Stimulated activated CD8-positive, alpha-beta memory T cell treated with anti-CD3 and anti-CD28 coated beads, Interleukin-7, amount 100 ng/mL, for 4 hours (primary cell): ENCODE results near the gene SEC16A.

Source experiments
- DNase-seq, 2 donors: peaks; one replicate each; pipeline ENCODE4 v3.0.0-alpha.2; 2020; ENCODE audit warnings: low read depth in 2 of 2

SEC16A gene

DNA sequence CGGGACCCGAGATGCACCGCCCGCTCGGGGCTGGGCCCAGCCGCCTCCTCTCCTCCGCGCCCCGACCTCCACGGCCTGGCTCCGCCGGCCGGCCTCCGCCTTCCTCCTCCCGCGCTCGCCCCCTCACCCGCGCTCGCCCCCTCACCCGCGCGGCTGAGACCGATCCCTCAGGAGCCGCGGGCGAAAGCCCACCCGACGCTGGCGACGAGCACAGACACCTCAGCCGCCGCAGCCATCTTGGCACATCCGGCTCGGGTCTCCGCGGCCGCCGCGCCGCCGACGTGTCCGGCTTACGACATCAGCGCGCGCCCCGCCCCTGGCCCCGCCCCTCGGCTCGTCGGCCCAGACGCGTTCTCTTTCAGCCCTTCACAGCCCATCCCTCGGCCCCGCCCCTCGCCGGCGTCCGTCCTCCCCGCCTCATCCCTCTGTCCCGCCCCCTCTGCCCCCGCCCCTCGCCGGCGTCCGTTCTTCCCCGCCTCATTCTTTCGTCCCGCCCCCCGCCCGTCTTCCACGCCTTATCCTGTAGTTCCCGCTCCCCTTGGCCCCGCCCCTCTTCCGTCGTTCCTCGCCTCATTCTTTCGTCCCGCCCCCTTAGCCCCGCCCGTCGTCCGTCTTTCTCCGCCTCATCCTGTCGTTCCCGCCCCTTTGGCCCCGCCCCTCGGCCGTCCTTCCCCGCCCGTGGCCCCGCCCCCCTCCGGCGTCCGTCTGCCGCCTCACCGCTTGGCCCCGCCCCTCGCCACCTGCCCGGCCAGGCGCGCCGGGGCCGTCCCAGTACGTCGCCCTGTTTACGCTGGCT is at the start of gene SEC16A:
SEC16A (minus strand) TSS at position 248 of the 796 bp plus-strand sequence. CDS start 5,425 bp downstream, outside the sequence.
- DNase-seq, result peak; percentile 98 to 100

DNA sequence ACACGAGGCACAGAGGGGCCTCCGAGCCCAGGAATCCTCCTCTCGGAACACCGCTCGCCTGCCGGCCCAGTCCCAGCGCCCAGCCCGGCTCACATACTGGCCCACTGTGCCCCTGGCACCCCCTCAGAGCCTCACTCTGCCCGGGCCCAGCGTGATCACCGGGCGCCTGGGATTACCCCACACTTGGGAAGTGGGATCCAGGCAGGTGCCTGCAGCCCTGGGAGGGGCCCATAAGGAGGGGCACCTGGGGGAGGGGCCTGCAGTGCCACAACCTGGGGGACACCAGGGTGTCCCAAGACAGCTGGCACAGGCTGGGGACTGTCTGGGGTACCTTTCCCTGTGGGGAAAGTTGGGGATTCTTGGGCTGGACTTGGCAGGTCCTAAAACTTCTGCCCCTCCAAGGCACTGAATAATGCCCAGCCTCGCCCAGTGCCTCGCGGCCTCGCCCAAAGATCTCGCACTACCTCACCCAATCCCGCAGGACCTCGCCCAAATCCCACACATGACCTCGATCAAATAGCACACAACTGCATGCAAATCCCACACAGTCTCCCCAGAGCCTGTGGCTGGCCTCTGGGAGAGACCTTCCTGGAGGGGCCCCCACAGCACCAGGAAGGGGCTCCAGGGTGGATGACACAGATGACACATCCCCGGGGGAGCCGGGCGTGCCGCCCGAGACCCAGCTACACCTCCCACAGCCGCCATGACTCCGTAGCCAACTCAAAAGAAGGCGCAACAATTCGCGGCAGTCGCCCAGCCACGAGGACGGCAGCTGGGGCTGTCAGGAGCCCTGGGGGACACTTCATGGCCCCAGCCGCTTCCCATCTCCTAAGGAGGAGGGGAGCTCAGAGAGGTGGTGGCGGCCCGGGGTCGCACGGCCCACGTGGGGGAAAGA is 49.3 kb upstream of the SEC16A start:
- peak in 1 of 2 donors; percentile 24 for DNase-seq

GRCh38 chr9:136531186-136531903 is 48.5 kb upstream of the SEC16A start:
- DNase-seq, result no peak

GRCh38 chr9:136530461-136531089 is 47.7 kb upstream of the SEC16A start:
- DNase-seq, result no peak

DNA sequence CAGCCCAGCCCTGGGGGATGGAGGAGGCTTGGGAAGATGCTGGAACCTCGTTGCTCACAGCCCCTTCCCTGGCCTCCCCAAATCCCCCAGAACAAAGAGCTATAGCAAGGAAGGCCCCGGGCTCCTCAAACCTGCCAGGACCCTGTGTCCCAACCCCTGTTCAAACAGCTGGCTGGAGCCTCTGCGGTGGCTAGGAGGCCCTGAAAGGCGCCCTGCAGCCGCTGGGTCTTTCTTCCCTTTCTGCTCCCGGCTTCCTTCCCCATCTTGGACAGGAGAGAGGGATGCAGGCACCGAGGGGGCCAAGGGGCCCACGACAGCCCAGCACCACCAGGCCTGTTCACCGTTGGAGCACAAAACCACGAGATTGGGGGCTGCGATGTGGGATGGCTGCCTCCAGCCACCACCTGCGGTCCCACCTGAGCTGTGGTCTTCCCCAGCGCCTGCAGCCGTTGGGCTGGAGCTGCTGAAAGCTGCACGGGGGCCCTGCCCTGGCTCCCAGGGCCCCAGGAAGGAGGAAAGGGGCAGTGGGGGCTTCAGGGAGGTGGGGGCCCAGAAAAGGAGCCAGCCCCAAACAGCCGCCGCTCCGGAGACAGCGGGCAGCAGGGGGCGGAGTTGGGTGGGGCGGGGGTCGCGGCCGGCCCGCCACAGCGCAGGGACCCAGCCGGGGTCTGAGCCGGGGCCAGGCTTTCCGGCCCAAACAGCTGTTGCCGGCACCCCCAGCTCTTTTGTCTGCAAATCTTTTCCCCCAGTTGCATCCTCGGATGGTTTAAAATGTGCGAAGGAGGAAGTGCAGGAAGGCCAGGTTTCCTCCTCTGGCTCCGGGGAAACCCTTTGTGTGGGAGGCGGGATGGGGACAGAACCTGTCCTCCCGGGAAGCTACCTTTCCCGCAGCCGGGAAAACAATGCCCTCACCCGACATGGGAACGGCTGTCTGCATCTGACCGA is 46.9 kb upstream of the SEC16A start:
- no peak for DNase-seq

GRCh38 chr9:136528716-136529341 is 46.0 kb upstream of the SEC16A start:
- no peak for DNase-seq

GRCh38 chr9:136527721-136528710 is 45.2 kb upstream of the SEC16A start:
- no peak for DNase-seq

DNA sequence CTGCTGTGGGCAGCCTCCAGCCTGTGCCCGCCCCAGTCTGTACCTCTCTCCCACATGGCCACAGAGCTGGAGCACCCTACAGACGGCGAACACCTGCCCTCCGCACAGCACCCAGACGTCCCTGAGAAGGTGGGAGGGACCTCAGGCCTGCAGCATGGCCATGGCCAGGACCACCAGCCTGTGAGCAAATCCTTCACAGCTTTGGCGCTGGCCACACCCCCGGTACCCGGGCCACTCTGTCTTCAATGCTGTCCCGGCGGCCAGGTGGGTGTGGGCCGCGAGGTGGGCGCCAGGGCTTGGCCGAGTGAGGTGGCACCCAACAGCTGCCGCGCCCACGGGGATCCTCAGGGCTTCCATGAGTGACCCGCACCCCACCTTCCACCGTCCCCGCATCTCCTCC is 44.3 kb upstream of the SEC16A start:
- no peak for DNase-seq

DNA sequence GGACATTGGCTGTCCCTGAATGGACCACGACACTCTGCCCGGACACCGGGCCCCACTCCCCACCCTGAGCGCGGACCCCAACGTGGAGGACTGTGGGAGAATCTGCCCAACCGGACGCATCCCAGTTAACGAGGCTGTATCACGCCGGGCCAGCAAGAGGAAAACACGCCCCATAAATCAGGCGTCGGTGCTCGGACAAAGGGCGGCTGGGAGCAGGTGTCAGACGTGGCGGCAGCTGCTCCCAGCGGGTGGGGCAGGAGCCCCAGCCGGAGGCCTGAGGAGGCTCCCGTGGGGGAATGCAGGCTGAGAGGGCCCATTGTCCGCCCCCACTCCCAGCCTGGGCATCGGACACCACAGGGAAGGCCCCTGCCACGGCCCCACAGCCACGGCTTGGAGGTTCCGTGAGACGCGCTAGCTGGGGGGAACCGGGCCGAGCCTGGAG is 43.8 kb upstream of the SEC16A start:
- no peak for DNase-seq

GRCh38 chr9:136525841-136526499 is 43.1 kb upstream of the SEC16A start:
- DNase-seq, result no peak

- no peak for DNase-seq
Measured at GRCh38 chr9:136525207-136525606, 42.4 kb upstream of the SEC16A start.

DNA sequence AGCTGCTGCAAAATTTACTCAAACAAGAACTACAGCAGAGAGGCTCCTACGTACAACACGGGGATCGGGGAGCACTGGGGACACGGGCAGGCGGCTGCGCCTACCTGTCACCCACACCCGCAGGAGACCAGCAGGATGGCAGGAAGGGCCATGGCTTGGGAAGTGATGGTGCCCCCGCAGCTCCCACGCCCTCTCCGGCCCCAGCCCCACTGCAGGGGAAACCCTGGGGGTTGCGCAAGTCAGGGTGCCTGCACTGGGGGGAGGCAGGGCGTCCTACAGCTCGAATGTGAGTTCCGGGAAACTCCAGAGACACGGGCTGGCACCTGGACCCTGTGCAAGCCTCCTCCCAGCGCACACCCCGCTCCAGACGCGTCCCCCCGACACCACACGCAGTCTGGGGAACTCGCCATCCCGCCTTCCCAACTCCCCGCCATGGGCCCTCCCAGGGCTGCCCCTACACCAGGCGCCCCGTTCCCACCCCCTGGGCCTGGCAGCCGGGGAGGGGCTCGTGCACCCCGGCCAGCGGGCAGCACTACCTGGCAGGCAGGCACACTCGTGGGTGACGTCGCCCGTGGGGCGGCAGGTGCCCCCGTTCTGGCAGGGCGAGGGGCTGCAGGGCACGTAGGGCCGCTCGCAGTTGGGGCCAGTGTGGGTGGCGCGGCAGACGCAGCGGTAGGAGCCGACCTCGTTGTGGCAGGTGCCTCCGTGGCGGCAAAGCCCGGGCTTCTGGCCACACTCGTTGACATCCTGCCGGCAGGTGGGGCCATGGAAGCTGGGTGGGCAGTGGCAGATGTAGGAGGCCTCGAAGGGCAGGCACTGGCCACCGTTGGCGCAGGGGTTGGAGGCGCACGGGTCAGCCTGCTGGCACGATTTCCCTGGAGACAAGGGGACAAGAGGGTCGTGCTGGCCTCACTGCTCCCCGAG is 39.7 kb upstream of the SEC16A start:
- DNase-seq, result no peak

DNA sequence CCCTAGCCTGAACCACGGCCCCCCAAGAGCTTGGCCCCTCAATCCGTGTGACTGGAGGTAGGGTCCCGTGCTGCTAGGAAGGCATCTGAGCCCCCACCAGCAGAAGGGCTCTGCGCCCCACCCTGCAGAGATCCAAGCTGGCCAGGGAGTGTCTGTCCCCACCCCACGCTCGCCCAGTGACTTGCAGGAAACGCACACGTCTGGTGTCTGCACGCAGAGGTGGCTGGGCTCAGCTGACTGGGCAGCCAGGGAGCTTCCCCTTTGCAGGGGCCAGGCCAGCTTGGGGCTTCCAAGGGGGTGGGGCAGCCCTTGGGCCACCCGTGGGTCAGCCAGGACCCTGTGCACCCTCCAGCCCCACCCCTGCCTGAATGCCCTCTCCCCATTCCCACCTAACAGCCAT is 38.7 kb upstream of the SEC16A start:
- no peak for DNase-seq

DNA sequence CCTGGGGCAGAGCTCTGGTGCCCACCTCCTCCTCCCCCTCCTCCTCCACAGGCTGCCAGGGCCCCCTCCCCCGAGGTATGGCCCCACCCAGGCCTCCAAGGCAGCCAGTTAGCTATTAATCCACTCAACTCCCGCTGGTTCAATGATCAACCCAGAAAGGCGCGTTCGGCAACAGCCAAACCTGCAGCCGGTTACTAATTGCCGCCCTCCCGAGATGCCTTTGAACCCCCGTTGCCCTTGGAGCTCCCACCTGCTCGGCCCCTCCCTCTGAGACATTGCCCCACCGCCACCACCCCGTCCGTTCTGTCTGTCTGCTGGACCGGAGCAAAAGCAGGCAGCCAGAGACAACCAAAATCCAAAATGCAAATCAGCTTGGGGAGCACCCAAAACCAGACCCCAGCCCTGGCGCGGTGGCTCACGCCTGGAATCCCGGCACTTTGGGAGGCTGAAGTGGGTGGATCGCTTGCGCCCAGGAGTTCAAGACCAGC is 37.3 kb upstream of the SEC16A start:
- DNase-seq, result no peak

DNA sequence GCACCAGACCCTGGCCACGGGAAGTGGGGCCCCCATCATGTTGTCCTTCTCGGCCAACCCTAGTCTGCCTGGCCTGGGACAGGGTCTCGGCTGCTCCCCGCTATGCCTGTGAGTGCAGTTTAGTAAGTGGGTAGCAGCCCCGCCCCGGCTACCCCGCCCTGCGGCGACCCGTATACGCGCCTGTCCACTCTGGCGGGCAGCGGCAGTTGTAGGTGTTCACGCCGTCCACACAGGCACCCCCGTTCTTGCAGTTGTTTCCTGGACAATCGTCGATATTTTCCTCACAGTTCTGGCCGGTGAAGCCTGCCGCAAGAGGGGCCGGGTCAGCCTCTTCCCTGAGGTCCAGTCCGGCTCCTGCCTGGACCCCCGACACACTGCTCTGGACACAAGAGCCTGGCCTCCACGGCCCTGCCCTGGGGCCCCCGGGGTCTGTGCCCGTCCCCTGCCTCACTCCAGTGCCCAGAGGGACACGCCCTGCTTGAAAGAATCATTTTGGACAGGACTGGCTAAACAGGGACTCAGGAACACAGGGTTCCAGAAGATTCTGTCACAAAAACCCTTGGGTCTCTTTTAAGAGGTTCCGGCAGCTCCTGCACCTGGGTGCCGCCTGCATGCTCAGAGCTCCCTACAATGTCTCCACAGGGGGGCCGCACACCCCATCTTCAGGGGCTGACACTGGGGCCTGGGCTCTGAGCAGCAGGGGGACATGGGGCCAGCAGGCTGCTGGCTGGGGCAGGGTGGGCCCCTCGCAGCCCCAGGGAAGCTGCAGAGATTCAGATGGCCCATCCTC is 36.6 kb upstream of the SEC16A start:
- no peak for DNase-seq

DNA sequence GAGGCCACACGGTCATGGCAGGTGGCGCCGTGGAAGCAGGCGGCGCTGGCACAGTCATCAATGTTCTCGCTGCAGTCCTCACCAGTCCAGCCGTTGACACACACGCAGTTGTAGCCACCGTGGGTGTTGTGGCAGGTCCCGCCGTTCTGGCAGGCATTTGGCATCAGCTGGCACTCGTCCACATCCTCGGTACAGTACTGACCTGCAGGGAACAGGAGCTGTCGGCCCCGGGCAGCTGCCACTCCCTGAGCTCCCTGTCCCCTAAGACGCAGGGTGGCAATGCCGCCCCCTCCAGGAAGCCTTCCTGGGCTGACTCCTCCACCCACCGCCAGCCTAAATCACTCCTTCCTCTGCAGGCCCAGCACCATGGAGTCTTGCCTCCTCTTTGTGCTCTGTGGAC is 35.8 kb upstream of the SEC16A start:
- no peak for DNase-seq
